K562 (cell line): ENCODE measurements around the gene SPAG16. TPM values are rescaled to one million over a fixed set of nuclear protein-coding genes. Genes with fewer than 3 reads are reported as not detected.

Experiments used
- ATAC-seq: fragments of 200-7000 bp; cut with Tn5 transposase; 3 replicates; pipeline ENCODE4 v1.9.1; 2020; ENCODE audit warnings: moderate library complexity
- BruUV-seq: library from RNA; stranded (reverse); fragments of 400-500 nt; replicated peaks from 2 replicates; lab custom pipeline; 2021; lab: Mats Ljungman, UMichigan
- CTCF ChIA-PET: fragments of 300-600 bp; formaldehyde crosslinking; extraction: SDS; loops from one replicate; lab custom pipeline; 2021; ENCODE audit warnings: low intra/inter-chr PET ratio; lab: Yijun Ruan, JAX
- POLR2A ChIA-PET: fragments of 300-600, 350-650 bp; sonication (Branson Sonifier 250); formaldehyde crosslinking; extraction: SDS; loops from one replicate; lab custom pipeline; 2021; ENCODE audit warnings: antibody characterized with exemption, inconsistent platforms; lab: Yijun Ruan, JAX
- DNase-seq, 4 experiments: peaks; one replicate each; pipeline versions ENCODE4 v3.0.0 to v3.0.0-alpha.2; 2011 to 2018; ENCODE audit warnings: low spot score in 3 of 4, mixed read lengths in 3 of 4; ENCODE audit errors: extremely low read depth in 1 of 4
- FAIRE-seq: peaks from 2 replicates; lab custom pipeline; 2011; peaks lifted over from hg19 to GRCh38; lab: Jason Lieb, UNC
- H2AFZ ChIP-seq: 2 replicates; pipeline ENCODE4 v1.6.0; 2011; ENCODE audit warnings: low read depth, low read length, control low read depth, inconsistent platforms
- H3K27ac ChIP-seq: fragments of 200-600 bp; 3 replicates; pipeline ENCODE4 v1.8.0; 2011; ENCODE audit warnings: low read depth, mild to moderate bottlenecking, control low read depth, inconsistent platforms, low read length, moderate library complexity, mixed read lengths; ENCODE audit errors: extremely low read depth
- H3K27me3 ChIP-seq, 2 experiments: fragments of 300-600 bp in 1 of 2; 2 replicates in 1 of 2; 3 replicates in 1 of 2; pipeline versions ENCODE4 v1.6.0 to v1.8.0; 2011; ENCODE audit warnings: inconsistent platforms in 2 of 2, low read length in 2 of 2, mild to moderate bottlenecking in 1 of 2, mixed read lengths in 1 of 2, moderate library complexity in 1 of 2; ENCODE audit not compliant: control insufficient read depth in 2 of 2, insufficient read depth in 2 of 2
- H3K36me3 ChIP-seq: fragments of 300-600 bp; 3 replicates; pipeline ENCODE4 v1.8.0; 2011; ENCODE audit warnings: mild to moderate bottlenecking, low read length, inconsistent platforms; ENCODE audit not compliant: control insufficient read depth, insufficient read depth
- H3K4me1 ChIP-seq, 2 experiments: fragments of 200-600 bp in 1 of 2; replicated peaks in 1 of 2; 2 replicates in 1 of 2; 3 replicates in 1 of 2; pipeline versions ENCODE4 v1.5.1 to v1.8.0; 2011; ENCODE audit warnings: inconsistent platforms in 2 of 2, low read length in 2 of 2, mild to moderate bottlenecking in 1 of 2, mixed read lengths in 1 of 2, moderate library complexity in 1 of 2; ENCODE audit not compliant: control insufficient read depth in 2 of 2, insufficient read depth in 2 of 2
- H3K4me2 ChIP-seq: 2 replicates; pipeline ENCODE4 v1.6.1; 2011; ENCODE audit warnings: low read length, control low read depth, inconsistent platforms, mixed read lengths; ENCODE audit not compliant: insufficient read depth
- H3K4me3 ChIP-seq: fragments of 200-600 bp; sonication (generic), shearing (Covaris generic); 2 replicates; pipeline ENCODE4 v1.5.1; 2016; ENCODE audit warnings: control low read depth, inconsistent platforms
- H3K79me2 ChIP-seq: fragments of 200-600 bp; 3 replicates; pipeline ENCODE4 v1.8.0; 2011; ENCODE audit warnings: low read length, inconsistent platforms; ENCODE audit not compliant: control insufficient read depth, insufficient read depth
- H3K9ac ChIP-seq, 2 experiments: 2 replicates each; pipeline versions ENCODE4 v1.6.0 to v1.6.1; 2011; ENCODE audit warnings: low read depth in 2 of 2, low read length in 2 of 2, control low read depth in 1 of 2, inconsistent platforms in 1 of 2, mild to moderate bottlenecking in 1 of 2, mixed read lengths in 1 of 2; ENCODE audit not compliant: insufficient read depth in 1 of 2
- H3K9me1 ChIP-seq: one replicate; pipeline ENCODE4 v1.6.0; 2011; ENCODE audit warnings: inconsistent platforms, mild to moderate bottlenecking, low read length, moderate library complexity; ENCODE audit not compliant: control insufficient read depth, insufficient read depth
- H3K9me3 ChIP-seq: replicated peaks from 2 replicates; pipeline ENCODE4 v1.5.1; 2011; ENCODE audit warnings: low read depth, low read length, inconsistent platforms; ENCODE audit not compliant: control insufficient read depth, insufficient read depth
- H4K20me1 ChIP-seq: replicated peaks from 2 replicates; pipeline ENCODE4 v1.6.1; 2011; ENCODE audit warnings: low read length, inconsistent platforms, mixed read lengths; ENCODE audit not compliant: control insufficient read depth, insufficient read depth
- ATF1 ChIP-seq, 2 experiments: fragments of 450-650 bp in 1 of 2; IDR thresholded peaks; 2 replicates each; pipeline ENCODE4 v1.6.1; 2016; ENCODE audit warnings: missing compliant biosample characterization in 1 of 2, missing genetic modification characterization in 1 of 2
- ATF2 ChIP-seq: sonication (generic); formaldehyde crosslinking; IDR thresholded peaks from 2 replicates; pipeline ENCODE4 v1.8.1; 2022; ENCODE audit warnings: missing genetic modification reagents
- ATF6 ChIP-seq: sonication (generic); formaldehyde crosslinking; IDR thresholded peaks from 2 replicates; pipeline ENCODE4 v1.4.0; 2020; ENCODE audit warnings: mild to moderate bottlenecking, missing genetic modification reagents
- MEF2D ChIP-seq: conservative IDR thresholded peaks from 2 replicates; pipeline ENCODE4 v1.6.1; 2016; ENCODE audit warnings: low read depth, missing genetic modification characterization, missing compliant biosample characterization
- RAD21 ChIP-seq, 2 experiments: fragments of 250-450 bp in 1 of 2; fragments of 450-650 bp in 1 of 2; sonication (Bioruptor Pico) in 1 of 2; formaldehyde crosslinking in 1 of 2; IDR thresholded peaks in 1 of 2; conservative IDR thresholded peaks in 1 of 2; 2 replicates each; pipeline versions ENCODE4 v1.4.0 to v1.8.0; 2020 to 2022; ENCODE audit warnings: mild to moderate bottlenecking in 2 of 2, moderate library complexity in 1 of 2
- SRF ChIP-seq, 2 experiments: fragments of 250-450, 450-650 bp in 1 of 2; sonication (Bioruptor Pico) in 1 of 2; sonication (generic) in 1 of 2; formaldehyde crosslinking; IDR thresholded peaks; 2 replicates each; pipeline versions ENCODE4 v1.5.0 to v1.5.1; 2020 to 2022; ENCODE audit warnings: mild to moderate bottlenecking in 1 of 2, missing genetic modification reagents in 1 of 2
- ZKSCAN8 ChIP-seq: fragments of 200-800 bp; sonication (Bioruptor generic); IDR thresholded peaks from 2 replicates; pipeline ENCODE4 v1.6.1; 2016; ENCODE audit warnings: missing genetic modification characterization, missing compliant biosample characterization
- ZNF316 ChIP-seq: fragments of 450-650 bp; IDR thresholded peaks from 2 replicates; pipeline ENCODE4 v1.6.1; 2016
- ZNF764 ChIP-seq: fragments of 250-450 bp; sonication (Bioruptor Pico); IDR thresholded peaks from 2 replicates; pipeline ENCODE4 v1.4.0; 2020; ENCODE audit warnings: low read depth, mild to moderate bottlenecking, moderate library complexity
- ZNF830 ChIP-seq: fragments of 250-450 bp; sonication (Bioruptor Pico); IDR thresholded peaks from 2 replicates; pipeline ENCODE4 v1.5.0; 2021; ENCODE audit warnings: mild to moderate bottlenecking
- WGBS: fragments of 100-300 bp; shearing (Covaris generic); methylation state at CpG from one replicate; pipeline ENCODE4 v1.1.6; 2016; ENCODE audit warnings: low coverage, mixed read lengths; ENCODE audit not compliant: insufficient coverage; ENCODE audit errors: missing lambda C conversion rate; 5-methylcytosine and 5-hydroxymethylcytosine counted together
- in situ Hi-C: fragments of 300-500 bp; cut with MboI; formaldehyde crosslinking; loops from 4 replicates; pipeline ENCODE4 v1.15.0; 2018; ENCODE audit warnings: inconsistent platforms, mixed read lengths
- intact Hi-C: fragments of 100-400 bp; cut with micrococcal nuclease; formaldehyde crosslinking; loops from 2 replicates; pipeline ENCODE4 v1.14.2; 2022
- polyA plus RNA-seq, 8 experiments: library from polyadenylated mRNA; depleted of rRNA in 4 of 8; stranded (reverse) in 5 of 8; unstranded in 3 of 8; fragments of >200 nt; fragmentation: Nextera tagmentation in 2 of 8; fragmentation: Illumina TruSeq in 1 of 8; extraction: Ambion mirVana in 2 of 8; extraction: Trizol in 1 of 8; gene quantifications; 2 replicates each; pipeline versions ENCODE4 v1.2.1 to v1.2.3, GENCODE V29; 2011 to 2014; ENCODE audit warnings: inconsistent platforms in 1 of 8, missing spikeins in 1 of 8
- total RNA-seq, 7 experiments: library from RNA; depleted of rRNA in 6 of 7; stranded (reverse); fragments of >200 nt in 6 of 7; fragmentation: Illumina TruSeq in 2 of 7; extraction: Trizol in 2 of 7; gene quantifications; 2 replicates each; pipeline versions ENCODE4 v1.2.1 to v1.2.3, GENCODE V29; 2011 to 2021; ENCODE audit warnings: low replicate concordance in 1 of 7

The SPAG16 gene
- total and polyA plus RNA-seq, 9 of the 15 experiments (the other 6 are each of a cell fraction or from before 2014, with no cell fraction given), result 0.98 to 5.9 (median 3.5) TPM

GRCh38 chr2:214247531-214247930, 963.3 kb downstream of the SPAG16 start:
- in situ Hi-C loops (no loop called here), intact Hi-C loops (no loop called here)
- H3K4me2 ChIP-seq, result no peak overlapping the region
- ATAC-seq, result no peak
- no peaks in the 10 kb centered on the region for H3K9me1 ChIP-seq
- no peaks in the 10 kb centered on the region for H4K20me1 ChIP-seq
- no peaks in the 10 kb centered on the region for H3K36me3 ChIP-seq
- WGBS, result 0% methylated on average over 3 of the region's 3 CpGs
- no TSS peak for BruUV-seq
- H3K79me2 ChIP-seq, result no peaks in the 10 kb centered on the region
- H3K9me3 ChIP-seq, result no peaks in the 10 kb centered on the region
- FAIRE-seq, result no peak
- no peak overlapping the region for H3K9ac ChIP-seq
- no peak overlapping the region for H3K4me3 ChIP-seq
- H3K4me1 ChIP-seq, result no peaks in the 10 kb centered on the region
- TF ChIP-seq ZNF830 (CRISPR knock-in tag) (no peak), ZNF316 (0 out of 2 replicates have a peak, but pooled peaks have one; percentile 27)
- TF ChIP-seq, all 486 proteins: peak for 1
- no peak for DNase-seq
- no peak overlapping the region for H2AFZ ChIP-seq
- POLR2A ChIA-PET, result no interaction called here
- no peak overlapping the region for H3K27ac ChIP-seq
- no peaks in the 10 kb centered on the region for H3K27me3 ChIP-seq
- CTCF ChIA-PET, result no interaction called here

GRCh38 chr2:214255046-214255445, 970.8 kb downstream of the SPAG16 start:
- ATAC-seq (no peak), DNase-seq (no peak), FAIRE-seq (no peak)
- H4K20me1 ChIP-seq, result no peaks in the 10 kb centered on the region
- H3K4me2 ChIP-seq, result no peak overlapping the region
- WGBS, result 0% methylated on average over 1 of the region's 1 CpG
- no peak overlapping the region for H3K4me3 ChIP-seq
- H2AFZ ChIP-seq, result no peak overlapping the region
- no peaks in the 10 kb centered on the region for H3K36me3 ChIP-seq
- ChIA-PET POLR2A (no interaction called here), CTCF (no interaction called here)
- in situ Hi-C loops (no loop called here), intact Hi-C loops (no loop called here)
- no peaks in the 10 kb centered on the region for H3K4me1 ChIP-seq
- H3K9me3 ChIP-seq, result no peaks in the 10 kb centered on the region
- no TSS peak for BruUV-seq
- H3K9me1 ChIP-seq, result no peaks in the 10 kb centered on the region
- no peaks in the 10 kb centered on the region for H3K27me3 ChIP-seq
- H3K9ac ChIP-seq, result no peak overlapping the region
- H3K27ac ChIP-seq, result no peak overlapping the region
- no peaks in the 10 kb centered on the region for H3K79me2 ChIP-seq
- TF ChIP-seq ZKSCAN8 (CRISPR knock-in tag), result no peak
- no peak for TF ChIP-seq ATF2 (CRISPR knock-in tag)
- TF ChIP-seq SRF (CRISPR knock-in tag; IDR thresholded peaks at IDR 0.05), result no peak
- TF ChIP-seq RAD21 (CRISPR knock-in tag; conservative IDR thresholded peaks at IDR 0.05 in 1 of 2, IDR thresholded peaks at IDR 0.05 in 1 of 2), result no peak
- no peak for TF ChIP-seq MEF2D
- no peak for TF ChIP-seq ATF1 (CRISPR knock-in tag; IDR thresholded peaks at IDR 0.05)
- no peak for TF ChIP-seq ATF1 (tag; IDR thresholded peaks at IDR 0.05)
- TF ChIP-seq ZNF764 (CRISPR knock-in tag), result no peak
- TF ChIP-seq ATF6, result no peak
